Breast epithelium (tissue), 4 donors: ENCODE results near the gene ERMARD. TPM values are rescaled to one million over a fixed set of nuclear protein-coding genes. Genes with fewer than 3 reads are reported as not detected.

ENCODE experiments used
- DNase-seq, 2 donors: peaks; one replicate each; pipeline ENCODE4 v3.0.0-alpha.2; 2019; ENCODE audit warnings: low spot score in 2 of 2
- H3K27ac ChIP-seq, 2 donors: fragments of 200-600 bp; sonication (generic) in 1 of 2; one replicate each; pipeline ENCODE4 v1.5.1; 2016 to 2019; ENCODE audit warnings: mild to moderate bottlenecking in 1 of 2
- H3K27me3 ChIP-seq, 2 donors: fragments of 200-600 bp; sonication (generic) in 1 of 2; one replicate each; pipeline versions ENCODE4 v1.5.1 to v1.6.0; 2017 to 2019; ENCODE audit warnings: control low read depth in 1 of 2, mild to moderate bottlenecking in 1 of 2
- H3K36me3 ChIP-seq: fragments of 200-600 bp; one replicate; pipeline ENCODE4 v1.5.1; 2019
- H3K4me1 ChIP-seq, 2 donors: fragments of 200-600 bp; sonication (generic); one replicate each; pipeline ENCODE4 v1.5.1; 2016 to 2019; ENCODE audit warnings: control low read depth in 1 of 2
- H3K4me3 ChIP-seq, 3 donors: fragments of 200-600 bp; sonication (generic); 1 replicate in 2 of 3; 2 replicates in 1 of 3; pipeline ENCODE4 v1.5.1; 2016 to 2019; ENCODE audit warnings: mild to moderate bottlenecking in 3 of 3, moderate library complexity in 2 of 3
- H3K9me3 ChIP-seq, 2 donors: fragments of 200-600 bp; sonication (generic) in 1 of 2; one replicate each; pipeline ENCODE4 v1.5.1; 2016 to 2019; ENCODE audit warnings: control low read depth in 1 of 2
- CTCF ChIP-seq, 3 donors: fragments of 450-650 bp; IDR thresholded peaks; one replicate each; pipeline ENCODE4 v1.5.1; 2016 to 2017; ENCODE audit warnings: antibody characterized with exemption in 3 of 3, mild to moderate bottlenecking in 3 of 3, moderate library complexity in 3 of 3
- POLR2A ChIP-seq: fragments of 450-650 bp; IDR thresholded peaks from one replicate; pipeline ENCODE4 v1.6.1; 2016; ENCODE audit warnings: antibody characterized with exemption, mild to moderate bottlenecking, moderate library complexity
- POLR2AphosphoS5 ChIP-seq, 3 donors: sonication (generic); formaldehyde crosslinking; IDR thresholded peaks; one replicate each; pipeline ENCODE4 v1.6.1; 2017; ENCODE audit warnings: antibody characterized with exemption in 3 of 3
- intact Hi-C: fragments of 100-400 bp; cut with DNase I; formaldehyde crosslinking; loops from one replicate; pipeline ENCODE4 v1.15.1; 2023; ENCODE audit warnings: low total_unique reads
- total RNA-seq, 3 donors: library from RNA; depleted of rRNA; stranded (reverse); fragments of >200 nt; gene quantifications; one replicate each; pipeline ENCODE4 v1.1.0, GENCODE V29; 2016

ERMARD gene
- total RNA-seq, 3 donors from 2014 or later, result 20.6 to 31.0 (median 27.7) TPM

DNA sequence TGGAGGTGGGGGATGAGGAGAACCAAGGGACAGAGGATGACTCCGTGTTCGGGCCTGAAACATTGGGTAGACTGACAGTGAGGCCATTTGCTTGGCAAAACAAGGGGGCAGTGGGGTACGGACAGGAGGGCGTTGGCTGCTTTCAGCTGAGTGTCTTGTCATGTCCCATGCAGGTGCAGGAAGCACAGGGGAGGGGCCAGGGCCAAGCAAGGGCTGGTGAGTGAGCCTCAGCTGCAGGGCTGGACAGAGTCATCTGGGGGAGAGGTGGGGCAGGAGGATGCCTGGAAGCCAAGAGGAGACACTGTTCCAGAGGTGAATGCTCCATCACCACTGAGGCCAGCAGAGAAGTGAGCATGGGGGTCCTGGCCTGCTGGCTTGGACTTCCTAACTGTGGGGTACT lies 78.4 kb downstream of the ERMARD start:
- no peaks in the 10 kb centered on the region for H3K4me1 ChIP-seq
- no peak overlapping the region for H3K4me3 ChIP-seq
- H3K27me3 ChIP-seq, result peaks cover 0 to 4% of the 10 kb centered on the region in 2 donors
- no peak for DNase-seq
- H3K36me3 ChIP-seq, result no peaks in the 10 kb centered on the region
- no peaks in the 10 kb centered on the region for H3K9me3 ChIP-seq
- TF ChIP-seq POLR2A (no peak), POLR2AphosphoS5 (IDR thresholded peaks at IDR 0.05) (no peak), CTCF (IDR thresholded peaks at IDR 0.05) (no peak)
- intact Hi-C loops, result loop anchor here (5.0 kb wide), 1 partner anchor 1932 kb away; no protein-coding TSS in a partner anchor
- no peak overlapping the region for H3K27ac ChIP-seq

- Histone ChIP-seq H3K27ac (no peak overlapping the region), H3K27me3 (peaks cover 0 to 4% of the 10 kb centered on the region in 2 donors), H3K9me3 (no peaks in the 10 kb centered on the region), H3K4me1 (no peaks in the 10 kb centered on the region), H3K4me3 (no peak overlapping the region), H3K36me3 (no peaks in the 10 kb centered on the region)
- no peak for TF ChIP-seq POLR2AphosphoS5 (IDR thresholded peaks at IDR 0.05)
- no peak for TF ChIP-seq CTCF (IDR thresholded peaks at IDR 0.05)
- intact Hi-C loops, result no loop called here
- DNase-seq, result no peak
These were observed 79.5 kb downstream of the ERMARD start for GRCh38 chr6:169830876-169831275.

Other genes starting within 250 kb of the ERMARD start
- gene WDR27, start 49.6 kb upstream of the ERMARD start, total RNA-seq, result 10 to 100 TPM; 21.3 to 68.6 (median 56.4) TPM
- gene C6orf120, start 49.5 kb upstream of the ERMARD start, total RNA-seq, result 10 to 100 TPM; 29.5 to 49.0 (median 33.4) TPM
- gene PHF10, start 27.1 kb upstream of the ERMARD start, total RNA-seq, result 10 to 100 TPM; 50.1 to 79.2 (median 61.6) TPM
- gene DYNLT2, start 50 bp upstream of the ERMARD start, total RNA-seq, result 1 to 10 TPM; 1.9 to 2.6 (median 2.3) TPM